PC-9 (cell line): ENCODE results near the gene TSPAN11.

ENCODE experiments used
- EZH2 ChIP-seq: fragments of 200-600 bp; sonication (generic); IDR thresholded peaks from 2 replicates; pipeline ENCODE4 v1.8.0; 2017; ENCODE audit warnings: antibody characterized with exemption, low read depth
- TF ChIP-seq, protein P1 (sequence below): fragments of 200-600 bp; sonication (generic); conservative IDR thresholded peaks from 2 replicates; pipeline ENCODE4 v1.6.1; 2017; ENCODE audit warnings: mixed run types, antibody characterized with exemption, mild to moderate bottlenecking, moderate library complexity

DNA sequence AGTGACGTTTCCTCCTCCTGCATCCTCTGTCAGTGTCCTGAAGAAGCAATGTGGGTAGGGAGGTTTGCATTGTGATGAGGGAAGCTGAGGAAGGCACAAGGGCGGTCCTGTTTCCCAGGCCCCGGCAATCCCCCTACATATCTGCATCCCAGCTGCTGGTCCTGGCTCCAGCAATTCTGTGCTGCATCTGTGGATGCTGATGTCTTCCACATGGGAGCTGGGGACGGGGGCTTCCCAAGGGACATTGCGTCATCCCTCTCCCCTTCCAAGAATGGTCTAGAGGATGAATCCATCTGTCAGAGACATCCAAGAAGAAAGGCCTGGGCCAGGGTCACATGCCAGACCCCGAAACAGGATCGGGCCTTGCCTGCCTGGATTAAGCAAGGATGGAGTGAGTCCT lies 52.1 kb downstream of the TSPAN11 start:
- TF ChIP-seq, protein P1, sequence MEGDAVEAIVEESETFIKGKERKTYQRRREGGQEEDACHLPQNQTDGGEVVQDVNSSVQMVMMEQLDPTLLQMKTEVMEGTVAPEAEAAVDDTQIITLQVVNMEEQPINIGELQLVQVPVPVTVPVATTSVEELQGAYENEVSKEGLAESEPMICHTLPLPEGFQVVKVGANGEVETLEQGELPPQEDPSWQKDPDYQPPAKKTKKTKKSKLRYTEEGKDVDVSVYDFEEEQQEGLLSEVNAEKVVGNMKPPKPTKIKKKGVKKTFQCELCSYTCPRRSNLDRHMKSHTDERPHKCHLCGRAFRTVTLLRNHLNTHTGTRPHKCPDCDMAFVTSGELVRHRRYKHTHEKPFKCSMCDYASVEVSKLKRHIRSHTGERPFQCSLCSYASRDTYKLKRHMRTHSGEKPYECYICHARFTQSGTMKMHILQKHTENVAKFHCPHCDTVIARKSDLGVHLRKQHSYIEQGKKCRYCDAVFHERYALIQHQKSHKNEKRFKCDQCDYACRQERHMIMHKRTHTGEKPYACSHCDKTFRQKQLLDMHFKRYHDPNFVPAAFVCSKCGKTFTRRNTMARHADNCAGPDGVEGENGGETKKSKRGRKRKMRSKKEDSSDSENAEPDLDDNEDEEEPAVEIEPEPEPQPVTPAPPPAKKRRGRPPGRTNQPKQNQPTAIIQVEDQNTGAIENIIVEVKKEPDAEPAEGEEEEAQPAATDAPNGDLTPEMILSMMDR = no peak
- TF ChIP-seq EZH2 = no peak
